Upper lobe of left lung (tissue), 6 donors: ENCODE measurements around the gene AOAH. TPM values are rescaled to one million over a fixed set of nuclear protein-coding genes. Genes with fewer than 3 reads are reported as not detected.

ENCODE experiments used
- ATAC-seq, 2 donors: fragments of 200-7000 bp; cut with Tn5 transposase; one replicate each; pipeline ENCODE4 v1.9.1; 2022; ENCODE audit warnings: mild to moderate bottlenecking in 2 of 2, moderate library complexity in 2 of 2; ENCODE audit not compliant: low FRiP score in 2 of 2
- DNase-seq, 2 donors: peaks; one replicate each; pipeline ENCODE4 v3.0.0-alpha.2; 2019 to 2020
- H3K27ac ChIP-seq, 4 donors: fragments of 200-600 bp; sonication (generic); one replicate each; pipeline ENCODE4 v1.5.1; 2016 to 2019
- H3K27me3 ChIP-seq, 4 donors: fragments of 200-600 bp; sonication (generic); one replicate each; pipeline ENCODE4 v1.5.1; 2017 to 2019
- H3K36me3 ChIP-seq, 4 donors: fragments of 200-600 bp; sonication (generic); one replicate each; pipeline ENCODE4 v1.5.1; 2016 to 2019
- H3K4me1 ChIP-seq, 4 donors: fragments of 200-600 bp; sonication (generic); one replicate each; pipeline ENCODE4 v1.5.1; 2018 to 2019
- H3K4me3 ChIP-seq, 4 donors: fragments of 200-600 bp; sonication (generic); one replicate each; pipeline ENCODE4 v1.5.1; 2017 to 2019; ENCODE audit warnings: mild to moderate bottlenecking in 2 of 4, moderate library complexity in 1 of 4
- H3K9me3 ChIP-seq, 4 donors: fragments of 200-600 bp; sonication (generic); one replicate each; pipeline ENCODE4 v1.5.1; 2018 to 2019
- EP300 ChIP-seq, 4 donors: sonication (generic); formaldehyde crosslinking; IDR thresholded peaks; one replicate each; pipeline ENCODE4 v1.5.1; 2017; ENCODE audit warnings: antibody characterized with exemption in 4 of 4, control low read depth in 2 of 4
- POLR2A ChIP-seq, 4 donors: fragments of 450-650 bp; IDR thresholded peaks; one replicate each; pipeline ENCODE4 v1.5.1; 2016 to 2017; ENCODE audit warnings: antibody characterized with exemption in 4 of 4, mild to moderate bottlenecking in 2 of 4
- POLR2AphosphoS5 ChIP-seq, 2 donors: sonication (generic); formaldehyde crosslinking; IDR thresholded peaks; one replicate each; pipeline ENCODE4 v1.5.1; 2017; ENCODE audit warnings: antibody characterized with exemption in 2 of 2
- WGBS, 2 donors: methylation state at CpG; one replicate each; pipeline ENCODE4 v1.1.5; 2017 to 2018; 5-methylcytosine and 5-hydroxymethylcytosine counted together
- total RNA-seq, 6 donors: library from RNA; depleted of rRNA in 4 of 6; stranded (reverse); fragments of >200 nt in 4 of 6; gene quantifications; one replicate each; pipeline versions ENCODE4 v1.1.0 to v1.2.1, GENCODE V29; 2016 to 2021
- TF ChIP-seq, protein P1 (sequence below), 6 experiments: fragments of 450-650 bp in 4 of 6; fragments of 200-600 bp in 2 of 6; sonication (generic) in 2 of 6; IDR thresholded peaks; one replicate each; pipeline ENCODE4 v1.5.1; 2016 to 2019; ENCODE audit warnings: antibody characterized with exemption in 6 of 6
- donor health status: DM: no; HTN: no; CAD: no; lungs with moderate emphysema.
- donor health status: DM: no; HTN: yes; CAD: no; lungs with severe emphysema.

Gene AOAH
- total RNA-seq, 6 donors from 2014 or later: 18.5 to 36.8 (median 25.7) TPM

DNA sequence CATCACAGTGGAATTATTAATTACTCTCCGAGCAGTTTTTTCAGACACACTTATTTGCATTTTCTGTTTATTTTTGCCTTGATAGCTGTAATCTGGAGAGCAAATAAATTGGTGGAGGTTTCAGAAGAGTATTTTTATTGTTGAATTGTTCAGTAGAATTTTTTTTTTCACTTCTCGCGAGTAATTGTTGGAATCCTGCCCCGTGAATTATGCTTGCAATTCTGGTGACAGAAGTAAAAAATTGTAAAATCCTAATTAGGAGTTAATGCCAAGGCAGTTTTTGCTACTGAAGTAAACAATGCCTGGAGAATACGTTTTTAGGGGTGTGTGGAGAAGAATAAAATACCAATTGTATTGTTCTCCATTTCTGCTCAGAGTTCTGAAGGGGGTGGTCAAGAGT lies 88.2 kb downstream of the AOAH start:
- DNase-seq (no peak), ATAC-seq (no peak)
- Histone ChIP-seq H3K27ac (no peak overlapping the region), H3K4me3 (no peak overlapping the region), H3K27me3 (no peaks in the 10 kb centered on the region), H3K9me3 (no peaks in the 10 kb centered on the region), H3K4me1 (no peaks in the 10 kb centered on the region), H3K36me3 (no peaks in the 10 kb centered on the region)
- WGBS, 2 donors: 79 to 83% methylated on average over 5 of the region's 5 CpGs
- TF ChIP-seq POLR2A (IDR thresholded peaks at IDR 0.05): no peak
- no peak for TF ChIP-seq POLR2AphosphoS5 (IDR thresholded peaks at IDR 0.05)
- no peak for TF ChIP-seq EP300 (IDR thresholded peaks at IDR 0.05)
- TF ChIP-seq, protein P1, sequence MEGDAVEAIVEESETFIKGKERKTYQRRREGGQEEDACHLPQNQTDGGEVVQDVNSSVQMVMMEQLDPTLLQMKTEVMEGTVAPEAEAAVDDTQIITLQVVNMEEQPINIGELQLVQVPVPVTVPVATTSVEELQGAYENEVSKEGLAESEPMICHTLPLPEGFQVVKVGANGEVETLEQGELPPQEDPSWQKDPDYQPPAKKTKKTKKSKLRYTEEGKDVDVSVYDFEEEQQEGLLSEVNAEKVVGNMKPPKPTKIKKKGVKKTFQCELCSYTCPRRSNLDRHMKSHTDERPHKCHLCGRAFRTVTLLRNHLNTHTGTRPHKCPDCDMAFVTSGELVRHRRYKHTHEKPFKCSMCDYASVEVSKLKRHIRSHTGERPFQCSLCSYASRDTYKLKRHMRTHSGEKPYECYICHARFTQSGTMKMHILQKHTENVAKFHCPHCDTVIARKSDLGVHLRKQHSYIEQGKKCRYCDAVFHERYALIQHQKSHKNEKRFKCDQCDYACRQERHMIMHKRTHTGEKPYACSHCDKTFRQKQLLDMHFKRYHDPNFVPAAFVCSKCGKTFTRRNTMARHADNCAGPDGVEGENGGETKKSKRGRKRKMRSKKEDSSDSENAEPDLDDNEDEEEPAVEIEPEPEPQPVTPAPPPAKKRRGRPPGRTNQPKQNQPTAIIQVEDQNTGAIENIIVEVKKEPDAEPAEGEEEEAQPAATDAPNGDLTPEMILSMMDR (IDR thresholded peaks at IDR 0.05): no peak

DNA sequence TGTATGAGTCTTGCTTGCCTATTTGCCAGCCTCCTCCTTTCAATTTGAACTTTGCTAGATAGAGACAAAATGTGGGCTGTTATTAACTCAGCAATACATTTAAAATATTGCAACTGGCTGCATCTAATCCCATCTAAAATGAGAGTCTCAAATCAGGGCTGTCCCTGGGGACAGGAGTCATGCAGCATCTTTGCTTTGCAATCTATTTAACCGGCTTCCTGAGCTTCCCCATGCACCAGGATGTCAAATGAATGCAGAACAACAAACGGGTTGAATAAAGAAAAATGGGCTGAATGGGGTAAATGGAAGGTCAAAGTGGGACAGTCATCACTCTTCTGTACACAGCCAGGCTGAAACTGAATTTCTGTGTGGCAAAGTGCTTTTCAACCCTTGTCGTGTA lies 89.2 kb downstream of the AOAH start:
- Histone ChIP-seq H3K4me1 (no peaks in the 10 kb centered on the region), H3K4me3 (no peak overlapping the region), H3K36me3 (no peaks in the 10 kb centered on the region), H3K27ac (no peak overlapping the region), H3K27me3 (no peaks in the 10 kb centered on the region), H3K9me3 (no peaks in the 10 kb centered on the region)
- 79 to 80% methylated on average over 3 of the region's 3 CpGs for WGBS, 2 donors
- DNase-seq (no peak), ATAC-seq (no peak)
- TF ChIP-seq POLR2AphosphoS5 (IDR thresholded peaks at IDR 0.05) (no peak), EP300 (IDR thresholded peaks at IDR 0.05) (no peak), POLR2A (IDR thresholded peaks at IDR 0.05) (no peak)
- TF ChIP-seq, protein P1 (IDR thresholded peaks at IDR 0.05): no peak

DNA sequence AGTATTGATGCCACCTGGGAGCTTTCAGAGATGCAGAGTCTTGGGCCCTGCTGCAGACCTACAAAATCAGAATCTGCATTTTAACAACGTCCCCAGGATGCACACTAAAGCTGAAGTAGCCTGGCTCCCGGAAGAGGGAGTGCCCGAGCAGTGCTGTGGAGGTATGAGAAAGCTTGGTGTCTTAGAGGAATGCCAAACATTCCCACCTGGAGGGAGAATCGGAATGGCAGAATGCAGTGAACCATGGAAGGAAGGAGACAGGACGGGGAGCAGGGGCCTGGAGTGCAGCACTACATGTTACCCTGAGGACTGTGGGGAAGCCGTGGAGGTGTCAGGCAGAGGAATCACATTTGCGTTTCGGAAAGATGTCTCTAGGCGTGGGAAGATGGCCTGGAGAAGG lies 90.9 kb downstream of the AOAH start:
- ATAC-seq: no peak
- Histone ChIP-seq H3K27ac (no peak overlapping the region), H3K27me3 (no peaks in the 10 kb centered on the region), H3K4me3 (no peak overlapping the region), H3K4me1 (no peaks in the 10 kb centered on the region), H3K9me3 (no peaks in the 10 kb centered on the region), H3K36me3 (no peaks in the 10 kb centered on the region)
- no peak for DNase-seq
- TF ChIP-seq EP300 (IDR thresholded peaks at IDR 0.05) (no peak), POLR2AphosphoS5 (IDR thresholded peaks at IDR 0.05) (no peak), POLR2A (IDR thresholded peaks at IDR 0.05) (no peak)
- TF ChIP-seq, protein P1 (IDR thresholded peaks at IDR 0.05): no peak
- 90 to 96% methylated on average over 9 of the region's 9 CpGs for WGBS, 2 donors

DNA sequence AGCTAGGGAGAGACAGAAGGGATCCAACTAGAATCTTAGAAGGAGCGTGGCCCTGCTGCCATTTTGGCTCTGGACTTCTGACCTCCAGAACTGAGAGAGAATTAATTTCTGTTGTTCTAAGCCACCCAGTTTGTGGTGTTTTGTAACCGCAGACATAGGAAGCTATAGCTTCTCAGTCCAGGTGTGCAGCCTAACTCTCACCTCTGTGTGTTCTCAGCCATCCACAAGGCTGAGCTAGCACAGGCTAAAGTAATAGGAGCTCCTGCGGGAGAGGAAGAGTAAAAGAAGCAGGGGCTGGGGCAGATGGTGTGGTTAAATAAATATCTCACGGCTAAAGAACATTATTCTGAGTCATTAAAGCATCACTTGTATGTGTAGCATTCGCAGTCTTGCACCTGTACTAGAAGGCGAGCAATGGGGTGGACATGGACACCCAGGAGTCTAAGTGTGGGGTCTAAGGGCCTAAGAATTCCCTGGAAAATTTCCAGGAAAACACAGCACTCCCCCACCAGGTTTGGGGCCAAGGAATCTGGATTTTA lies 94.1 kb downstream of the AOAH start:
- Histone ChIP-seq H3K36me3 (no peaks in the 10 kb centered on the region), H3K27me3 (no peaks in the 10 kb centered on the region), H3K4me3 (no peak overlapping the region), H3K4me1 (peaks cover 0 to under 1% (median 0%) of the 10 kb centered on the region in 4 donors), H3K9me3 (no peaks in the 10 kb centered on the region), H3K27ac (no peak overlapping the region)
- WGBS, 2 donors: 78 to 82% methylated on average over 6 of the region's 6 CpGs
- DNase-seq (no peak), ATAC-seq (no peak)
- TF ChIP-seq EP300 (IDR thresholded peaks at IDR 0.05): no peak
- TF ChIP-seq, protein P1 (IDR thresholded peaks at IDR 0.05): no peak
- no peak for TF ChIP-seq POLR2AphosphoS5 (IDR thresholded peaks at IDR 0.05)
- TF ChIP-seq POLR2A (IDR thresholded peaks at IDR 0.05): no peak

DNA sequence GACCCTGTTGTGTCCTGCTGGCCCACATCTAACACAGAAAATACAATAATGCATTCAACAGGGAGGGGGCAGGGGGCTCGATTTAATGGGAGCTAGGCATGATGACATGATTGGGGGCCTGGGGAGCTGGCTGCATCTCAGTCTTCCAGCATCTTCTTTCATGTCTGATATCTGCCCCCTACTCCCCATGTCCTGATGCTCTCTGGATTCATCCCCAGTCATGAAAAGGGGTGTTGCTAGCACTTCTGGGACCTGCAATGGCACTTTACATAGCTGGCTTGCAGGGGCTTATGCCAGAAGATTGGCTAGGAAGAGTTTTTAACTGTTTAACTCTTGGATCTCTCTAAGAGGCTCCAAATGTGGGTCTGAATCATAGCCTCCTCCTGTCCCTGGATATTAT lies 94.9 kb downstream of the AOAH start:
- ATAC-seq: no peak
- WGBS, 2 donors: 58 to 75% methylated on average over 1 of the region's 1 CpG

More for the DNA sequence above, 94.9 kb downstream of the AOAH start:
- H3K4me3 ChIP-seq: no peak overlapping the region
- H3K27me3 ChIP-seq: no peaks in the 10 kb centered on the region
- H3K36me3 ChIP-seq: no peaks in the 10 kb centered on the region
- no peak overlapping the region for H3K27ac ChIP-seq
- peaks cover 0 to 2% (median 0%) of the 10 kb centered on the region in 4 donors for H3K4me1 ChIP-seq
- TF ChIP-seq POLR2A (IDR thresholded peaks at IDR 0.05) (no peak), POLR2AphosphoS5 (IDR thresholded peaks at IDR 0.05) (no peak), EP300 (IDR thresholded peaks at IDR 0.05) (no peak)
- TF ChIP-seq, protein P1 (IDR thresholded peaks at IDR 0.05): no peak
- DNase-seq: no peak
- no peaks in the 10 kb centered on the region for H3K9me3 ChIP-seq
